SK-N-SH (cell line): ENCODE data around the gene MX1. TPM values are rescaled to one million over a fixed set of nuclear protein-coding genes. Genes with fewer than 3 reads are reported as not detected.
A peak's percentile ranks its signal among the peaks of the same experiment; 100 is the strongest.

Experiments used
- CTCF ChIA-PET: fragments of 300-600, 350-600 bp; formaldehyde crosslinking; extraction: SDS; loops from one replicate; lab custom pipeline; 2021; lab: Yijun Ruan, JAX
- POLR2A ChIA-PET: fragments of 350-600 bp; sonication (Branson Sonifier 250); formaldehyde crosslinking; extraction: SDS; loops from one replicate; lab custom pipeline; 2020; ENCODE audit warnings: antibody characterized with exemption, inconsistent platforms; lab: Yijun Ruan, JAX
- DNase-seq: peaks from one replicate; pipeline ENCODE4 v3.0.0; 2012
- H2AFZ ChIP-seq: fragments of 200-600 bp; sonication (generic); 2 replicates; pipeline ENCODE4 v1.8.1; 2016; ENCODE audit warnings: antibody characterized with exemption, mild to moderate bottlenecking, low read depth
- H3F3A ChIP-seq: fragments of 200-600 bp; sonication (generic); replicated peaks from 2 replicates; pipeline ENCODE3; 2016; ENCODE audit warnings: antibody characterized with exemption, mild to moderate bottlenecking; ENCODE audit not compliant: insufficient read depth
- H3K27ac ChIP-seq, 2 experiments: fragments of 200-500 bp in 1 of 2; fragments of 200-600 bp in 1 of 2; sonication (Bioruptor generic) in 1 of 2; sonication (generic), shearing (Covaris generic) in 1 of 2; 2 replicates each; pipeline versions ENCODE4 v1.5.1 to v1.6.1; 2014 to 2016; ENCODE audit warnings: low read depth in 2 of 2, inconsistent platforms in 1 of 2, low read length in 1 of 2, mild to moderate bottlenecking in 1 of 2, mixed read lengths in 1 of 2
- H3K27me3 ChIP-seq: fragments of 200-600 bp; sonication (generic), shearing (Covaris generic); 2 replicates; pipeline ENCODE4 v1.6.1; 2016; ENCODE audit warnings: mixed run types; ENCODE audit not compliant: insufficient read depth
- H3K36me3 ChIP-seq, 2 experiments: fragments of 200-500 bp in 1 of 2; fragments of 200-600 bp in 1 of 2; sonication (Bioruptor generic) in 1 of 2; sonication (generic) in 1 of 2; replicated peaks in 1 of 2; 2 replicates each; pipeline versions ENCODE3 to v1.5.1; 2014 to 2016; ENCODE audit warnings: low read length in 1 of 2, mild to moderate bottlenecking in 1 of 2; ENCODE audit not compliant: insufficient read depth in 2 of 2, control insufficient read depth in 1 of 2
- H3K4me1 ChIP-seq, 2 experiments: fragments of 200-500 bp in 1 of 2; fragments of 200-600 bp in 1 of 2; sonication (Bioruptor generic) in 1 of 2; sonication (generic), shearing (Covaris generic) in 1 of 2; 2 replicates each; pipeline versions ENCODE4 v1.5.1 to v1.6.1; 2014 to 2016; ENCODE audit warnings: low read depth in 1 of 2, low read length in 1 of 2, mixed run types in 1 of 2; ENCODE audit not compliant: insufficient read depth in 2 of 2, control insufficient read depth in 1 of 2
- H3K4me2 ChIP-seq: fragments of 200-600 bp; sonication (generic), shearing (Covaris generic); 2 replicates; pipeline ENCODE4 v1.6.1; 2017; ENCODE audit warnings: mixed run types
- H3K4me3 ChIP-seq, 2 experiments: fragments of 200-500 bp in 1 of 2; fragments of 200-600 bp in 1 of 2; sonication (Bioruptor generic) in 1 of 2; sonication (generic), shearing (Covaris generic) in 1 of 2; 2 replicates each; pipeline versions ENCODE4 v1.5.1 to v1.8.1; 2014 to 2016; ENCODE audit warnings: low read depth in 2 of 2, inconsistent platforms in 1 of 2, low read length in 1 of 2, mild to moderate bottlenecking in 1 of 2, mixed read lengths in 1 of 2, moderate library complexity in 1 of 2
- H3K79me2 ChIP-seq: fragments of 200-600 bp; sonication (generic); 2 replicates; pipeline ENCODE4 v1.8.1; 2017; ENCODE audit warnings: mild to moderate bottlenecking; ENCODE audit not compliant: insufficient read depth
- H3K9ac ChIP-seq: fragments of 200-600 bp; sonication (generic); 2 replicates; pipeline ENCODE4 v1.6.1; 2017; ENCODE audit warnings: mixed run types
- H3K9me2 ChIP-seq: fragments of 200-600 bp; sonication (generic); 2 replicates; pipeline ENCODE4 v1.6.1; 2017; ENCODE audit warnings: mixed run types
- H3K9me3 ChIP-seq: fragments of 200-600 bp; sonication (generic); 2 replicates; pipeline ENCODE4 v1.6.1; 2017; ENCODE audit warnings: mixed run types, mild to moderate bottlenecking, moderate library complexity
- H4K20me1 ChIP-seq: fragments of 200-600 bp; sonication (generic); 2 replicates; pipeline ENCODE4 v1.6.1; 2017; ENCODE audit warnings: mild to moderate bottlenecking, mixed run types; ENCODE audit not compliant: insufficient read depth
- CHD2 ChIP-seq: fragments of 150-350 bp; IDR thresholded peaks from 2 replicates; pipeline ENCODE4 v1.6.1; 2018; ENCODE audit warnings: low read length; ENCODE audit not compliant: partially characterized antibody
- ELF1 ChIP-seq: IDR thresholded peaks from 2 replicates; pipeline ENCODE4 v1.4.0; 2012
- EP300 ChIP-seq, 2 experiments: IDR thresholded peaks; 2 replicates each; pipeline versions ENCODE4 v1.4.0 to v1.6.1; 2012; ENCODE audit warnings: borderline replicate concordance in 1 of 2, low read depth in 1 of 2, low read length in 1 of 2
- EZH2phosphoT487 ChIP-seq: fragments of 200-600 bp; sonication (generic); IDR thresholded peaks from 2 replicates; pipeline ENCODE4 v1.6.1; 2017; ENCODE audit warnings: low read depth, mixed run types, mild to moderate bottlenecking, antibody characterized with exemption, moderate library complexity, borderline replicate concordance
- FOSL2 ChIP-seq: IDR thresholded peaks from 2 replicates; pipeline ENCODE4 v1.4.0; 2012; ENCODE audit warnings: low read depth, mild to moderate bottlenecking, moderate library complexity, borderline replicate concordance
- FOXJ3 ChIP-seq: sonication (generic); formaldehyde crosslinking; IDR thresholded peaks from 2 replicates; pipeline ENCODE4 v1.5.1; 2020; ENCODE audit warnings: mild to moderate bottlenecking, missing genetic modification reagents
- FOXM1 ChIP-seq: IDR thresholded peaks from 2 replicates; pipeline ENCODE4 v1.4.0; 2012; ENCODE audit warnings: low read depth, mild to moderate bottlenecking
- GABPA ChIP-seq: IDR thresholded peaks from 2 replicates; pipeline ENCODE4 v1.4.0; 2012; ENCODE audit warnings: low read depth, mild to moderate bottlenecking
- GATA2 ChIP-seq: sonication (generic); formaldehyde crosslinking; IDR thresholded peaks from 2 replicates; pipeline ENCODE4 v1.5.0; 2020; ENCODE audit warnings: mild to moderate bottlenecking, missing genetic modification reagents
- MEF2A ChIP-seq: IDR thresholded peaks from 2 replicates; pipeline ENCODE4 v1.4.0; 2012; ENCODE audit warnings: low read depth, borderline replicate concordance
- MXI1 ChIP-seq: IDR thresholded peaks from 2 replicates; pipeline ENCODE4 v1.6.1; 2012; ENCODE audit warnings: mild to moderate bottlenecking, low read depth, low read length, improper control_type of control experiment
- NFIC ChIP-seq: IDR thresholded peaks from 2 replicates; pipeline ENCODE4 v1.4.0; 2012; ENCODE audit warnings: borderline replicate concordance
- NRF1 ChIP-seq: IDR thresholded peaks from 2 replicates; pipeline ENCODE4 v1.6.1; 2012; ENCODE audit warnings: low read depth, mild to moderate bottlenecking, low read length
- PBX3 ChIP-seq: IDR thresholded peaks from 2 replicates; pipeline ENCODE4; 2012
- POLR2AphosphoS5 ChIP-seq: IDR thresholded peaks from 2 replicates; pipeline ENCODE4 v1.6.1; 2012; ENCODE audit warnings: low read depth, low read length
- RCOR1 ChIP-seq: fragments of 150-350 bp; IDR thresholded peaks from 2 replicates; pipeline ENCODE4 v1.6.1; 2017; ENCODE audit warnings: antibody characterized with exemption, low read length
- REST ChIP-seq: IDR thresholded peaks from 2 replicates; pipeline ENCODE4 v1.6.1; 2012; ENCODE audit warnings: mild to moderate bottlenecking, low read depth, low read length, moderate library complexity
- RXRA ChIP-seq: IDR thresholded peaks from 2 replicates; pipeline ENCODE4 v1.4.0; 2012; ENCODE audit warnings: low read depth, mild to moderate bottlenecking, borderline replicate concordance
- SIN3A ChIP-seq: IDR thresholded peaks from 2 replicates; pipeline ENCODE4 v1.6.1; 2012; ENCODE audit warnings: low read depth, mild to moderate bottlenecking, low read length, moderate library complexity, borderline replicate concordance
- TCF12 ChIP-seq: IDR thresholded peaks from 2 replicates; pipeline ENCODE4 v1.4.0; 2012
- USF1 ChIP-seq: IDR thresholded peaks from 2 replicates; pipeline ENCODE4 v1.4.0; 2012; ENCODE audit warnings: low read depth, borderline replicate concordance
- YY1 ChIP-seq: IDR thresholded peaks from 2 replicates; pipeline ENCODE4 v1.4.0; 2012; ENCODE audit warnings: low read depth, mild to moderate bottlenecking
- WGBS: methylation state at CpG from one replicate; pipeline ENCODE4 v1.1.6; 2017; ENCODE audit warnings: low lambda C conversion rate; 5-methylcytosine and 5-hydroxymethylcytosine counted together
- polyA plus RNA-seq, 3 experiments: library from polyadenylated mRNA; depleted of rRNA; stranded (reverse); fragments of >200 nt; gene quantifications; 2 replicates each; pipeline ENCODE4 v1.2.3, GENCODE V29; 2012

The MX1 gene
- polyA plus RNA-seq, 1 of the 3 experiments (the other 2 are of a cell fraction): 1.9 TPM

GRCh38 chr21:41431788-41432548 is 5.9 kb downstream of the MX1 start:
- ChIA-PET POLR2A (no interaction called here), CTCF (no interaction called here)
- Histone ChIP-seq H2AFZ (no peak overlapping the region), H3K27me3 (0 out of 2 replicates have a peak, but pooled peaks cover 12% of the 10 kb centered on the region), H3K36me3 (no peaks in the 10 kb centered on the region), H3K9ac (no peak overlapping the region), H3K9me3 (peaks cover 6% of the 10 kb centered on the region; the same call in 1 of the 2 replicates), H3F3A (no peaks in the 10 kb centered on the region), H3K27ac (no peak overlapping the region), H3K4me2 (no peak overlapping the region), H3K4me3 (no peak overlapping the region), H3K4me1 (no peaks in the 10 kb centered on the region), H4K20me1 (no peaks in the 10 kb centered on the region), H3K79me2 (no peaks in the 10 kb centered on the region), H3K9me2 (no peaks in the 10 kb centered on the region)
- no peak for TF ChIP-seq GATA2
- no peak for TF ChIP-seq CHD2
- TF ChIP-seq USF1: no peak
- no peak for TF ChIP-seq POLR2AphosphoS5
- TF ChIP-seq RCOR1: no peak
- TF ChIP-seq PBX3: no peak
- no peak for TF ChIP-seq ELF1
- TF ChIP-seq EZH2phosphoT487: no peak
- no peak for TF ChIP-seq MXI1
- TF ChIP-seq EP300 (IDR thresholded peaks at IDR 0.05; ENCODE audit: borderline replicate concordance in 1 of 2, low read depth in 1 of 2, low read length in 1 of 2): no peak
- no peak for TF ChIP-seq NRF1
- no peak for TF ChIP-seq YY1
- TF ChIP-seq FOSL2: no peak
- no peak for TF ChIP-seq FOXM1
- 56% methylated on average over 11 of the region's 16 CpGs for WGBS
- DNase-seq: peak; percentile 31

DNA sequence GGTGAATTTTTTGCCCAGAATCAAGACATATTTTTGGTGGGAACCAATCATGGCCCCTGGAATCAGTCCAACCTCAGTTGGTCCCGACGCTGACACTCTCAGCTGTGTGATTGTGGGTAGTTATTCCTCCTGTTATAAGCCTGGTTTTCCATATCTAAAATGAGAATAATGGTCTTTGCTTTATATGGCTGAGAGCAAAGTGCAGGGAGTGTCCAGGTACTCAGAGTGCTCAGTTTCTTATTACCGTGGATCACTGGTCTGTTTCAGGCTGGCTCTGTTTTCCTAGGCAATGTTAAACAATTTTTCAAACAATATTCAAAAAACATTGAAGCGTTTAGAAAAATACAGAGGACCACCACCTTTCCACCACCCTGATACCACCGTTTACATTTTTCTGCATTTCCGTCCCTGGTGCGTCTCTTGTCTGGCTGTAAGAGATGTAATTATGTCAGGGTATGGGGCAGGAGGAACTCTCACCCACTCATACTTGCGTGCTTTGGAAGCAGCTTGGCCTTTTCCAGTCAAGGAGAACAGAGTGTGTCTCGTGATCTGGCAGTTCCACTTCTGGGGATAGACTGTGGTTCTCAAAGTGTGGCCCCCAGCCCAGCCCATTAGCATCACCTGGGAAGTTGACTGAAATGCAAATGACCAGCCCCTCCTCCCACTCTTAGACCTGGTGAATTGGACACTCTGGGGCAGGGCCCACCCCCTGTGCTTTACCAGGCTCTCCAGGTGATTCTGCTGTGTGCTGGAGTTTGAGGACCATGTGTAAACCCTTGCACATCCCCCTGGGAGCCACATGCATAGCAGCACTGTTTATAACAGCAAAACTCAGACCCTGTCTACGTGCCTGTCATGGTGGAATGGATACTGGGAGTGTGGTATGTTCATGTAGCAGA is 6.8 kb downstream of the MX1 start:
- ChIA-PET CTCF (no interaction called here), POLR2A (no interaction called here)
- Histone ChIP-seq H3K4me2 (no peak overlapping the region), H2AFZ (no peak overlapping the region), H3K27ac (no peak overlapping the region), H4K20me1 (no peaks in the 10 kb centered on the region), H3K4me1 (no peaks in the 10 kb centered on the region), H3K9me3 (peaks cover 6% of the 10 kb centered on the region; the same call in 1 of the 2 replicates), H3K4me3 (no peak overlapping the region), H3F3A (no peaks in the 10 kb centered on the region), H3K9me2 (no peaks in the 10 kb centered on the region), H3K36me3 (no peaks in the 10 kb centered on the region), H3K79me2 (no peaks in the 10 kb centered on the region), H3K9ac (no peak overlapping the region), H3K27me3 (0 out of 2 replicates have a peak, but pooled peaks cover 8% of the 10 kb centered on the region)
- no peak for DNase-seq
- WGBS: 67% methylated on average over 10 of the region's 10 CpGs
- no peak for TF ChIP-seq RXRA
- no peak for TF ChIP-seq SIN3A
- no peak for TF ChIP-seq TCF12
- TF ChIP-seq FOXJ3: no peak
- no peak for TF ChIP-seq NFIC
- TF ChIP-seq POLR2AphosphoS5: no peak
- TF ChIP-seq REST: no peak
- TF ChIP-seq EP300 (IDR thresholded peaks at IDR 0.05; ENCODE audit: borderline replicate concordance in 1 of 2, low read depth in 1 of 2, low read length in 1 of 2): no peak
- no peak for TF ChIP-seq MEF2A
- TF ChIP-seq GABPA: no peak
- TF ChIP-seq RCOR1: no peak
